WI38 (cell line): Measurements from ENCODE around the gene TENM4.

Experiments
- H3K4me3 ChIP-seq: 2 replicates; pipeline ENCODE4 v1.5.1; 2011; ENCODE audit warnings: low read depth, mild to moderate bottlenecking, control low read depth, low read length
- TF ChIP-seq, protein P1 (sequence below): IDR thresholded peaks from 2 replicates; pipeline ENCODE4 v1.5.1; 2012; ENCODE audit warnings: low read depth, mild to moderate bottlenecking, control low read depth, low read length

Gene TENM4

DNA sequence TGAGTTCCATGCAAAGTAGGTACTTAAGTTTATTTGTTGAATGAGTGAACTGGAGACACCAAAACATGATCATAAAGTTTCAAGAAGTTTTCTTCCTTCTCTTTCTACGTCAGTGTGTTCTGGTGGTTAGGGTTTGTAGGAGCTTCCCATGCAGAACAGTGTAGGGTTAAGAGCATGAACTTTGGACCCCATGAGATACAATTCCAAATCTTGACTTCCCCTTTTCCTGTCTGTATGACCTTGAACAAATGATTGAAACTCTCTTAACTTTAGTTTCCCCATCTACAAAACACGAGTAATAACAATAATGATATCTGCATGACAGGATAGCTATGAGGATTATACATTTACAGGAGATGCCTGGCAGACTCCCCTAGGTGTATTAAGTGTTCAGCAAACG is 41.0 kb upstream of the TENM4 start:
- TF ChIP-seq, protein P1, sequence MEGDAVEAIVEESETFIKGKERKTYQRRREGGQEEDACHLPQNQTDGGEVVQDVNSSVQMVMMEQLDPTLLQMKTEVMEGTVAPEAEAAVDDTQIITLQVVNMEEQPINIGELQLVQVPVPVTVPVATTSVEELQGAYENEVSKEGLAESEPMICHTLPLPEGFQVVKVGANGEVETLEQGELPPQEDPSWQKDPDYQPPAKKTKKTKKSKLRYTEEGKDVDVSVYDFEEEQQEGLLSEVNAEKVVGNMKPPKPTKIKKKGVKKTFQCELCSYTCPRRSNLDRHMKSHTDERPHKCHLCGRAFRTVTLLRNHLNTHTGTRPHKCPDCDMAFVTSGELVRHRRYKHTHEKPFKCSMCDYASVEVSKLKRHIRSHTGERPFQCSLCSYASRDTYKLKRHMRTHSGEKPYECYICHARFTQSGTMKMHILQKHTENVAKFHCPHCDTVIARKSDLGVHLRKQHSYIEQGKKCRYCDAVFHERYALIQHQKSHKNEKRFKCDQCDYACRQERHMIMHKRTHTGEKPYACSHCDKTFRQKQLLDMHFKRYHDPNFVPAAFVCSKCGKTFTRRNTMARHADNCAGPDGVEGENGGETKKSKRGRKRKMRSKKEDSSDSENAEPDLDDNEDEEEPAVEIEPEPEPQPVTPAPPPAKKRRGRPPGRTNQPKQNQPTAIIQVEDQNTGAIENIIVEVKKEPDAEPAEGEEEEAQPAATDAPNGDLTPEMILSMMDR = no peak

DNA sequence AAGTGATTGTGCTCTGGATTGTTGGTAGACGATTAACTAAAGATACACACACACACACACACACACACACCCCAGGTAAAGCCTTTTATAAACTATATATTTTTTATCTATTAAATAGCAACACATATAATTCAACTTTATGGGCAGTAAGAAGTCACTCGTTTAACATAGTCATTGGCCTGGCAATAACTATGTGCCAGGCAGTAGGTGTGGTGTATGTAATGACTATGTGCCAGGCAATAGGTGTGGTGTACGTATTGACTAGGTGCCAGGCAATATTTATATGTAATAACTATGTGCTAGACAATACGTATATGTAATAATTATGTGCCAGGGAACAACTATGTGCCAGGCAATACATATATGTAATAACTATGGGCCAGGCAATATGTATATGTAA is 40.0 kb upstream of the TENM4 start:
- TF ChIP-seq, protein P1 = no peak

More for the DNA sequence above, 41.0 kb upstream of the TENM4 start:
- H3K4me3 ChIP-seq = no peak overlapping the region

DNA sequence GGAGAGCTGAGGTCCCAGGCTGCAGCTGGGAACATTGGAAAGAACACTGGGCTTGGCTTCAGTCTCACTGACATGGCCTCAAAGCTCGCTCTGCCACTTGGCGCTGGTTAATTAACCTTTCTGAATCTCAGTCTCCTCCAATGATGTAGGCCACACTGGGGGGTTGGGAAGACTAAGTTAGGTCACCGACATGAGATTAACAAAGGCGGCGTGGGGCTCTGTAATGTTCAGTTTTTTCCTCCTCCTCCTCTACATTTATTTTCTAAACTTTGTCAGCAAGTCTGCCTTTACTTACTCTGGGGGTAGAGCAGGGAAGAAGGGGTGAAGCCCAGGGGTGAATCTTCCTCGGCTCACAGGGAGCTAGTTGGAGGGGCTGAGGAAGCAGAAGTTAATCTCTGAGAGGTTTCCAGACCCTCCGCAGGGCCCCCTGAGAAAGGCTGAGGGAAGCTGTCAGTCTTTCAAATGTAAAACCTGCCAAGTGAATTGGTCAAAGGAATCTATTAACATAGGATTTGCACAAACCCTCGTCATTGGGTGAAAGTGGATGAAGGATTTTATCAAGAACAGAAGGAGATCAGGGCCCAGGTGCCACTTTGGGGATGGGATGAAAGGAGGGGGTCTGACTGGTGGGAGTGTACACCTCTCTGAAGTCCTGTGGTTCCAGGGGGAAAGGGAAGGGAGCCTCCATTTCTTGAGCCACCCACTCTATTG is 32.1 kb upstream of the TENM4 start:
- TF ChIP-seq, protein P1 = no peak
- no peak overlapping the region for H3K4me3 ChIP-seq

More for the DNA sequence above, 40.0 kb upstream of the TENM4 start:
- no peak overlapping the region for H3K4me3 ChIP-seq

DNA sequence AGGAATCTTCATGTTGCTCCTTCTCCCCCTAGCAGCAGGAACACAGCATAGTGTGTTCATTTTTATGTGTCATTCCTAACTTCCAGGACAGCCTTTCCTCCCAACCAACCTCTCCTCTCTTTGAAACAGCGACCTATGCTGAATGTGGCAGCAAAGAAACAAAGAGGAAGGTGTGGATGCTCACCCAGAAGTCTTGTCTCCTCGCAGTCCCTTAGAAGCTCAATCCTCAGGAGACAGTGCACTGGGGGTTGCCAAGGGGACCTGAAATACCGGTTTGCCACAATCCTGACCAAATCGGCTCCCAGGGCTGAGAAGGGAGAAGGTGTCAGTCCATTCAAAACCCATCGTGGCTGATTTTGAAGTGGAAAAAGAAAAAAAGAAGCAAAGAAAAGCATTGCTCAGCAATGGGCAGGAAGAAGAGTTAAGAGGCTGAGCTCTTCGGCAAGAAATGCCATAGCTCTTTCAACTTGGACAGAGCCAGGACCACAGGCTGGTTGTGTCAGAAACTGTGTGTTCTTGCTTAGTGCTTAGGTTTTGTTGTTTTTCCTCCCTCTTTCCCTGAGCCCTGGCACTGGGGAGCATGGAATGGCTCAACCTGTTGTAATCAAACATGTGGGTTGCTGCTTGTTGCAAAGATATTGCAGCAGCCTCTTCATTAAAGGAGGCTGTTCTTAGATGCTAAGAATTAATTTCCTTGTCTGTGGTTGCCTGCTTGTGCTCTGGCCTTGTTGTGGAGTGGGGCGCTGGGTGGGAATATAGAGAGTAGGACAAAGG is 30.4 kb upstream of the TENM4 start:
- H3K4me3 ChIP-seq = no peak overlapping the region
- TF ChIP-seq, protein P1 = no peak

DNA sequence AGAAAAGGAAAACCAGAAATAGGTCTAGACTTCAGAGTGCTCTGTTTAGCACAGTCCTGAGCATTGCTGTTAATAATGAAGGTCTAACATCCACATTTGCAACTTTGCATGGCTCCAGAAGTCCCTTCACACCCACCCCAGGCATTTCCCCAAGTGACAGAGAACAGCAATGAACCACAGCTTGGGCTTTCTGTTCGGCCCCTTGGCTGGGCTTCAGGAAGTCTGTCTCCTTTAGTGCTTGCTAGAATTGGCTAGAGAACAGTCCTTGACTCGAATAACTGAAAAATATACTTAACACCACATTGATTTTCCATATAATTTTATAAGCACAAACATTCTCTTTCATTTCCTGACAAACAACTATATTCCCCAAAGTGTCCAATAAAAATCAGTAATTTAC is 29.3 kb upstream of the TENM4 start:
- TF ChIP-seq, protein P1 = no peak
- no peak overlapping the region for H3K4me3 ChIP-seq

DNA sequence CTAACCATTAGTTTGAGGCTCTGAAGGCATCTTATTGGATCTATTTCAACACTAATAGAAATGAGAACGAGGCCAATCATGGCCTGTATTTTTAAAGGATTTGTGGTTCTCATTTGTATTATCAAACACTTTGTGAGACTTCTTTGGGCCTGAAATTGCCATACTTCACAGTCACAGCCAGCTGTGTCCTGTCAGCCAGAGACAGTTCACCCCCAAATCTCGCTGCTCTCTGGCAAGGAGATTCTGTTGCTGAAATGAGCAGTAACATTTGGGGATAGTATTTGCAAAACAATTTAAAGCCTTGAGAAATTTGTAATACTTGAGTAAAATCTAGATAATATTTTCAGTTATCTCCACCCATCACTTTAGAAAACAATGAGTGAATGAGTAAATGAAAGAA is 26.9 kb upstream of the TENM4 start:
- no peak overlapping the region for H3K4me3 ChIP-seq
- TF ChIP-seq, protein P1 = no peak

DNA sequence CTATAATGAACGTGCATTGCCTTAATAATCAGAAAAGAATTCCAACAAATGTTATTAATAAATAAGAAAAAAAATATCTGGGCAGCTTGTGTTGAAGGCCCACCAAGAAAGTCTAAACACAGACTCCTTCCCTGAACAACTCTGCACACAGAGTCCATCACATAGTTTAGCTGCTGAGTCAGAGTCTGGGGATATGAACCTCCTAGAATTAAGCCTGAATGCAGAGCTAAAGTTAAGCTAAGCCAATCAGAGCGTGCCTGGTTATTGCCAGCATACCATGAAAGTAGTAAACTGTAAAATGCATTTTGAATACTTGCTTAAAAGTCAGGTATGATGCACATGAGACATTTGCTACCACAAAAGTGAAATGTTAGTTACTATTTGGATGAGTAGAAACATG is 25.6 kb upstream of the TENM4 start:
- no peak overlapping the region for H3K4me3 ChIP-seq
- TF ChIP-seq, protein P1 = no peak
